H1 (cell line): Measurements from ENCODE around the gene AKR7A2. TPM values are rescaled to one million over a fixed set of nuclear protein-coding genes. Genes with fewer than 3 reads are reported as not detected.
"Not testable (repeated sequence)": the region's sequence is repeated elsewhere in the genome, so short reads cannot be mapped to it uniquely, and the experiment has no call there.

ENCODE experiments used
- CTCF ChIA-PET: fragments of 300-600 bp; sonication (Branson Sonifier 250); formaldehyde crosslinking; loops from one replicate; lab custom pipeline; 2021; ENCODE audit not compliant: partially characterized antibody; lab: Charles Lee
- POLR2A ChIA-PET: fragments of 300-600 bp; sonication (Branson Sonifier 250); formaldehyde crosslinking; loops from one replicate; lab custom pipeline; 2021; ENCODE audit warnings: inconsistent platforms; ENCODE audit not compliant: partially characterized antibody; lab: Charles Lee
- DNase-seq, 2 experiments: peaks; one replicate each; pipeline versions ENCODE4 v3.0.0 to v3.0.0-alpha.2; 2010 to 2022; ENCODE audit warnings: low spot score in 2 of 2, low read depth in 1 of 2, mixed read lengths in 1 of 2
- FAIRE-seq: peaks from 2 replicates; lab custom pipeline; 2011; peaks lifted over from hg19 to GRCh38; lab: Jason Lieb, UNC
- H2AFZ ChIP-seq: 2 replicates; pipeline ENCODE4 v1.8.1; 2012; ENCODE audit warnings: low read length, inconsistent platforms
- H2AK5ac ChIP-seq: 2 replicates; pipeline ENCODE4 v1.6.1; 2013; ENCODE audit warnings: low read depth, low read length
- H2BK120ac ChIP-seq: replicated peaks from 2 replicates; pipeline ENCODE3; 2013; ENCODE audit warnings: low read depth, low read length, inconsistent platforms
- H2BK12ac ChIP-seq: 2 replicates; pipeline ENCODE4 v1.6.1; 2013; ENCODE audit warnings: low read depth, low read length
- H2BK15ac ChIP-seq: 2 replicates; pipeline ENCODE4 v1.6.1; 2013; ENCODE audit warnings: low read length
- H2BK20ac ChIP-seq: 2 replicates; pipeline ENCODE4 v1.6.1; 2013; ENCODE audit warnings: low read length
- H2BK5ac ChIP-seq: 2 replicates; pipeline ENCODE4 v1.6.1; 2013; ENCODE audit warnings: low read depth, low read length
- H3K14ac ChIP-seq: 2 replicates; pipeline ENCODE4 v1.6.1; 2013; ENCODE audit warnings: inconsistent platforms; ENCODE audit not compliant: insufficient read length
- H3K18ac ChIP-seq: 2 replicates; pipeline ENCODE4 v1.6.1; 2013; ENCODE audit warnings: low read length; ENCODE audit errors: extremely low read depth
- H3K23ac ChIP-seq: 2 replicates; pipeline ENCODE4 v1.6.1; 2013; ENCODE audit warnings: inconsistent platforms; ENCODE audit not compliant: insufficient read length
- H3K23me2 ChIP-seq: 2 replicates; pipeline ENCODE4 v1.6.1; 2013; ENCODE audit warnings: low read depth, low read length
- H3K27ac ChIP-seq: 2 replicates; pipeline ENCODE4 v1.6.1; 2011; ENCODE audit warnings: low read depth, low read length, inconsistent platforms
- H3K27me3 ChIP-seq, 4 experiments: replicated peaks in 1 of 4; 1 replicate in 1 of 4; 2 replicates in 3 of 4; pipeline versions ENCODE4 v1.6.1 to v1.8.1; 2011 to 2013; ENCODE audit warnings: low read length in 3 of 4, mild to moderate bottlenecking in 3 of 4, inconsistent platforms in 2 of 4, mixed read lengths in 2 of 4, moderate library complexity in 1 of 4; ENCODE audit not compliant: control insufficient read depth in 3 of 4, insufficient read depth in 3 of 4; ENCODE audit errors: extremely low read depth in 1 of 4
- H3K36me3 ChIP-seq, 4 experiments: 2 replicates each; pipeline versions ENCODE4 v1.6.1 to v1.8.1; 2011 to 2013; ENCODE audit warnings: mild to moderate bottlenecking in 4 of 4, low read length in 3 of 4, moderate library complexity in 2 of 4, control low read depth in 1 of 4, inconsistent platforms in 1 of 4; ENCODE audit not compliant: insufficient read depth in 4 of 4, control insufficient read depth in 2 of 4
- H3K4ac ChIP-seq: replicated peaks from 2 replicates; pipeline ENCODE3; 2013; ENCODE audit warnings: low read length, low read depth, mixed read lengths, inconsistent platforms; ENCODE audit not compliant: insufficient read length
- H3K4me1 ChIP-seq, 4 experiments: replicated peaks in 1 of 4; 1 replicate in 1 of 4; 2 replicates in 3 of 4; pipeline versions ENCODE4 v1.6.1 to v1.8.1; 2011 to 2013; ENCODE audit warnings: low read length in 3 of 4, inconsistent platforms in 2 of 4, mixed read lengths in 1 of 4; ENCODE audit not compliant: insufficient read depth in 4 of 4, control insufficient read depth in 3 of 4
- H3K4me2 ChIP-seq, 2 experiments: 2 replicates each; pipeline versions ENCODE4 v1.6.1 to v1.8.1; 2011 to 2013; ENCODE audit warnings: low read depth in 2 of 2, low read length in 2 of 2, control low read depth in 1 of 2, inconsistent platforms in 1 of 2, mild to moderate bottlenecking in 1 of 2; ENCODE audit not compliant: insufficient read depth in 1 of 2
- H3K4me3 ChIP-seq, 4 experiments: fragments of 200-600, 300-600 bp in 1 of 4; sonication (generic), shearing (Covaris generic), sonication (Bioruptor Twin) in 1 of 4; 2 replicates each; pipeline versions ENCODE4 v1.5.1 to v1.8.1; 2011 to 2016; ENCODE audit warnings: low read length in 4 of 4, low read depth in 3 of 4, control low read depth in 2 of 4, inconsistent platforms in 2 of 4, mild to moderate bottlenecking in 2 of 4, mixed read lengths in 1 of 4, moderate library complexity in 1 of 4; ENCODE audit not compliant: insufficient read depth in 2 of 4; ENCODE audit errors: extremely low read depth in 1 of 4
- H3K56ac ChIP-seq: replicated peaks from 2 replicates; pipeline ENCODE3; 2013; ENCODE audit warnings: low read depth, mild to moderate bottlenecking, mixed read lengths, low read length, inconsistent platforms; ENCODE audit not compliant: insufficient read length
- H3K79me1 ChIP-seq: 2 replicates; pipeline ENCODE4 v1.6.1; 2013; ENCODE audit warnings: low read depth, low read length, control low read depth
- H3K79me2 ChIP-seq, 2 experiments: 2 replicates each; pipeline versions ENCODE4 v1.6.1 to v1.8.1; 2012 to 2013; ENCODE audit warnings: low read length in 2 of 2, mild to moderate bottlenecking in 2 of 2, inconsistent platforms in 1 of 2; ENCODE audit not compliant: insufficient read depth in 2 of 2, control insufficient read depth in 1 of 2
- H3K9ac ChIP-seq, 4 experiments: replicated peaks in 1 of 4; 1 replicate in 1 of 4; 2 replicates in 3 of 4; pipeline versions ENCODE4 v1.6.1 to v1.8.1; 2011 to 2013; ENCODE audit warnings: low read depth in 3 of 4, low read length in 3 of 4, control low read depth in 2 of 4, mild to moderate bottlenecking in 2 of 4, moderate library complexity in 2 of 4, inconsistent platforms in 1 of 4; ENCODE audit errors: extremely low read depth in 1 of 4
- H3K9me3 ChIP-seq, 2 experiments: 2 replicates each; pipeline versions ENCODE4 v1.6.1 to v1.8.1; 2012 to 2013; ENCODE audit warnings: mild to moderate bottlenecking in 2 of 2, moderate library complexity in 2 of 2, control low read depth in 1 of 2, inconsistent platforms in 1 of 2, low read depth in 1 of 2, low read length in 1 of 2, mixed read lengths in 1 of 2; ENCODE audit not compliant: insufficient read depth in 2 of 2
- H4K20me1 ChIP-seq, 2 experiments: replicated peaks in 1 of 2; 2 replicates each; pipeline versions ENCODE3 to v1.8.1; 2011 to 2013; ENCODE audit warnings: inconsistent platforms in 2 of 2, low read length in 2 of 2, mild to moderate bottlenecking in 1 of 2; ENCODE audit not compliant: insufficient read depth in 2 of 2, control insufficient read depth in 1 of 2
- H4K5ac ChIP-seq: 2 replicates; pipeline ENCODE4 v1.6.1; 2013; ENCODE audit warnings: low read length, low read depth, mixed read lengths, inconsistent platforms; ENCODE audit not compliant: insufficient read length
- H4K8ac ChIP-seq: 2 replicates; pipeline ENCODE4 v1.8.0; 2013; ENCODE audit warnings: mild to moderate bottlenecking, moderate library complexity, low read length, inconsistent platforms; ENCODE audit not compliant: insufficient read depth; ENCODE audit errors: extremely low read depth
- H4K91ac ChIP-seq: replicated peaks from 2 replicates; pipeline ENCODE3; 2013; ENCODE audit warnings: low read length, mixed read lengths, inconsistent platforms; ENCODE audit not compliant: insufficient read length
- CBX5 ChIP-seq: fragments of 300-800, 300-1000 bp; sonication (generic); IDR thresholded peaks from 2 replicates; pipeline ENCODE4 v1.7.1; 2016; ENCODE audit warnings: antibody characterized with exemption, low read length, low read depth
- CBX8 ChIP-seq: fragments of 300-800, 300-1000 bp; sonication (generic); IDR thresholded peaks from 2 replicates; pipeline ENCODE4 v1.7.1; 2016; ENCODE audit warnings: low read depth, low read length, borderline replicate concordance
- CREB1 ChIP-seq: IDR thresholded peaks from 2 replicates; pipeline ENCODE4 v1.6.1; 2012; ENCODE audit warnings: inconsistent platforms
- CTBP2 ChIP-seq: IDR thresholded peaks from 2 replicates; pipeline ENCODE4 v1.7.0; 2011; ENCODE audit warnings: borderline replicate concordance, mild to moderate bottlenecking, moderate library complexity, mixed read lengths, low read length; ENCODE audit not compliant: insufficient read depth, insufficient read length
- KDM5A ChIP-seq: fragments of 200-600 bp; IDR thresholded peaks from 2 replicates; pipeline ENCODE4 v1.7.1; 2012; ENCODE audit warnings: mild to moderate bottlenecking, low read length, inconsistent platforms, mixed read lengths
- POLR2AphosphoS5 ChIP-seq: IDR thresholded peaks from 2 replicates; pipeline ENCODE4 v1.6.1; 2011; ENCODE audit warnings: low read depth, low read length
- RBBP5 ChIP-seq: IDR thresholded peaks from 2 replicates; pipeline ENCODE4 v1.7.1; 2012; ENCODE audit warnings: low read depth, mild to moderate bottlenecking, inconsistent platforms, low read length, moderate library complexity, borderline replicate concordance
- SIRT6 ChIP-seq: IDR thresholded peaks from one replicate; pipeline ENCODE4 v1.7.1; 2012; ENCODE audit warnings: low read length, inconsistent platforms
- SP1 ChIP-seq: IDR thresholded peaks from 2 replicates; pipeline ENCODE4 v1.6.1; 2011; ENCODE audit warnings: low read depth, low read length
- SRF ChIP-seq: IDR thresholded peaks from 2 replicates; pipeline ENCODE4 v1.6.1; 2011; ENCODE audit warnings: mild to moderate bottlenecking, low read depth, low read length, moderate library complexity
- SUZ12 ChIP-seq: fragments of 200-600 bp; sonication (generic); IDR thresholded peaks from 2 replicates; pipeline ENCODE4 v1.6.1; 2012; ENCODE audit warnings: mild to moderate bottlenecking, inconsistent platforms, low read length, moderate library complexity, mixed read lengths
- TBP ChIP-seq: IDR thresholded peaks from 2 replicates; pipeline ENCODE4 v1.6.1; 2011; ENCODE audit warnings: low read depth, low read length, improper control_type of control experiment
- TCF12 ChIP-seq: IDR thresholded peaks from 2 replicates; pipeline ENCODE4 v1.6.1; 2011; ENCODE audit warnings: low read depth, mild to moderate bottlenecking, low read length
- WGBS, 2 experiments: shearing (Covaris generic) in 1 of 2; methylation state at CpG; one replicate each; pipeline versions ENCODE4 v1.1.6 to v1.1.7; 2013 to 2015; ENCODE audit warnings: low lambda C conversion rate in 2 of 2, mixed read lengths in 2 of 2, inconsistent platforms in 1 of 2, low coverage in 1 of 2, missing lambda C conversion rate in 1 of 2; ENCODE audit not compliant: insufficient replicate concordance in 2 of 2, insufficient coverage in 1 of 2, insufficient read length in 1 of 2; ENCODE audit errors: extremely low coverage in 1 of 2, missing lambda C conversion rate in 1 of 2; 5-methylcytosine and 5-hydroxymethylcytosine counted together
- polyA plus RNA-seq, 7 experiments: library from polyadenylated mRNA; depleted of rRNA in 3 of 7; stranded (reverse) in 5 of 7; unstranded in 2 of 7; fragments of >200 nt in 5 of 7; fragments of 200-250 nt in 2 of 7; gene quantifications; 1 replicate in 5 of 7; 2 replicates in 1 of 7; 4 replicates in 1 of 7; pipeline versions ENCODE4 v1.2.1 to v1.2.3, GENCODE V29; 2011 to 2013; ENCODE audit warnings: missing spikeins in 2 of 7, mixed read lengths in 2 of 7
- total RNA-seq: library from RNA; stranded (reverse); fragmentation: NEBNext Ultra II Directional; extraction: Animal tissue kit (Norgen Biotek cat#: 25700); gene quantifications from 2 replicates; pipeline ENCODE4 v1.2.1, GENCODE V29; 2021

Gene AKR7A2
- total and polyA plus RNA-seq, 2 of the 8 experiments (the other 6 are each of a cell fraction or from before 2014, with no cell fraction given) = 32.0 to 48.3 TPM

DNA sequence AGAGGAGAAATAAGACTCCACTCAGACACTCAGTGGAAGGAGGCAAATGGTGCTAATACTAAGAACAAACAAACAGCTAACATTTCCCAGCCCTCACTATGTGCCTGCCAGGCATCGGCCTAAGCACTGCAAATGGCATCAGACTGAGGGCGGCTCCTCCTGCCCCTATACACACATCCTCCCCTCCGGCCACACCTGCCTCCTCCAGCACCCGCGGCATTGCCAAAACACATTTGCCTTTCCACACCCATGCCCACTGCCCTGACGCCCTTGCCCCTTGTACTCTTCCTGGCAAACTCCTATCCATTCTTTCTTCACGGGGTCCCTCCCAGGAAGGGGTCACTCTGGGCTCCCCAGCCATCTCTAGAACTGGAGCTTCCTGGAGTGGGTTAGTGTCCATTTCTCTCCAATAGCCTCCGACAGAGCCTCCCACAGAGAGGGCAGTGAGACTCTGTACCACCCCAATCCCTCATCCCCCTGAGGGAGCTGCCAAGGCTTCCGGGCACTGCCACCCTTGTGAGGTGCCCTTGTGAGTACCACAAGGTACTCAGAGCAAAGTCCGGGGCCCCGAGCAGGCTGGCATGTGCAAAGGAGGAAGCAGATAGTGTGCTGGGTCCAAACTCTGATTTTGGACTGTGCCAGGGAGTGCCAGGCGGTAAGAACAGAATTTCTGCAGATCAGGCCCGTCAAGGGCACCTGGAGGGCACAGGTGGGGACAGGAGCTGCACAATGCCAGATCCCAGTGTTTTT, 24.3 kb downstream of the AKR7A2 start (continued):
- TF ChIP-seq CTBP2 = no peak
- no peak for TF ChIP-seq SUZ12
- TF ChIP-seq KDM5A = no peak
- TF ChIP-seq SP1 = no peak
- no peak for TF ChIP-seq RBBP5
- TF ChIP-seq CBX5 = no peak
- TF ChIP-seq TBP = no peak
- TF ChIP-seq SIRT6 = no peak
- no peak for TF ChIP-seq CREB1
- no peak for TF ChIP-seq CBX8
- TF ChIP-seq POLR2AphosphoS5 = no peak
- TF ChIP-seq SRF = no peak
- TF ChIP-seq TCF12 = no peak

DNA sequence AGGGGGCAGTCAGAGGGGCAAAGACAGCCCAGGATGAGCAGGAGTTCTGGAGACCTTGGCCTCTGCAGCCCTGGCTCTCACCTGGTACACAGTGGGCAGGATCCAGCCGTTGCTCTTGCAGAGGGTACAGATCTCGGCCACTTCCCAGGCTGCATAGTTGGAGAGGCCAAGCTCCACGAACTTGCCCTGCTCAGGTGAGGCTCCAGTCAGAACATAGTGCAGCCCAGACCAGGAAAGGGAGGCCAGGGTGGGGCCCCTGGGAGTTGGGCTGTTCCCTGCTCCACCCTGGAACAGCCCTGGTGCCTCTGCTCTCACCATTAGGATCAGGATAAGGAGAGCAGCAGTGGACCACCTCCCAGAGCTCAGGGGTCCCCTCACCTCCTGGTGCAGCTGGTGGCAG, 26.1 kb downstream of the AKR7A2 start:
- H3K79me1 ChIP-seq, FAIRE-seq, H2BK12ac ChIP-seq, DNase-seq, H3K4me2 ChIP-seq, H3K9ac ChIP-seq, H4K5ac ChIP-seq, H3K18ac ChIP-seq, H3K27ac ChIP-seq, H2BK120ac ChIP-seq, H4K20me1 ChIP-seq, H3K4me1 ChIP-seq, H3K56ac ChIP-seq, H2AFZ ChIP-seq, H3K79me2 ChIP-seq, H3K9me3 ChIP-seq, H2BK20ac ChIP-seq, H2BK5ac ChIP-seq, H3K23ac ChIP-seq, H3K36me3 ChIP-seq, H3K14ac ChIP-seq, H3K23me2 ChIP-seq, H4K91ac ChIP-seq, POLR2A ChIA-PET, H2AK5ac ChIP-seq, H2BK15ac ChIP-seq, H3K4ac ChIP-seq, H4K8ac ChIP-seq, H3K4me3 ChIP-seq: not testable (repeated sequence)
- CTCF ChIA-PET = interaction anchor here (1.2 kb wide), 1 partner anchor 21 kb away, joined by 3 read pairs; no protein-coding TSS in a partner anchor
- H3K27me3 ChIP-seq = peaks cover 8 to 26% (median 20%) of the 10 kb centered on the region in 4 experiments
- 48% methylated on average over 3 of the region's 3 CpGs; no CpG with 5 or more reads in 1 of the 2 experiments for WGBS, 2 experiments
